NK-92 treated with Interleukin-12 subunit alpha and Interleukin-12 subunit beta, amount 100 ng/mL, for 24 hours (cell line): ENCODE measurements around the gene KANK4.
"Not testable (repeated sequence)": the region's sequence is repeated elsewhere in the genome, so short reads cannot be mapped to it uniquely, and the experiment has no call there.

Source experiments
- DNase-seq: peaks from one replicate; lab custom pipeline; 2025; lab: John Stamatoyannopoulos, UW

The KANK4 gene

GRCh38 chr1:62271134-62271533, 48.1 kb downstream of the KANK4 start:
- DNase-seq: no peak

- no peak for DNase-seq
These were observed 49.3 kb downstream of the KANK4 start for GRCh38 chr1:62269851-62270495.

- DNase-seq: no peak
These were observed 49.8 kb downstream of the KANK4 start for GRCh38 chr1:62269439-62269838.

- no peak for DNase-seq
These were observed 50.9 kb downstream of the KANK4 start for GRCh38 chr1:62268315-62268714.

GRCh38 chr1:62265956-62266935, 53.0 kb downstream of the KANK4 start:
- no peak for DNase-seq

- DNase-seq: no peak
These were observed 55.4 kb downstream of the KANK4 start for GRCh38 chr1:62263814-62264353.

GRCh38 chr1:62263006-62263813, 56.0 kb downstream of the KANK4 start:
- DNase-seq: no peak

- DNase-seq: no peak
These were observed 58.5 kb downstream of the KANK4 start for GRCh38 chr1:62260688-62261087.

GRCh38 chr1:62259551-62259950, 59.7 kb downstream of the KANK4 start:
- no peak for DNase-seq

- no peak for DNase-seq
These were observed 69.0 kb downstream of the KANK4 start for GRCh38 chr1:62250126-62250726.

- no peak for DNase-seq
These were observed 71.7 kb downstream of the KANK4 start for GRCh38 chr1:62247391-62248168.

- no peak for DNase-seq
These were observed 74.0 kb downstream of the KANK4 start for GRCh38 chr1:62245201-62245600.

- DNase-seq: not testable (repeated sequence)
These were observed 74.9 kb downstream of the KANK4 start for GRCh38 chr1:62244380-62244779.

- DNase-seq: no peak
These were observed 77.7 kb downstream of the KANK4 start for GRCh38 chr1:62241371-62242131.

- DNase-seq: no peak
These were observed 78.4 kb downstream of the KANK4 start for GRCh38 chr1:62240651-62241370.

- DNase-seq: not testable (repeated sequence)
These were observed 79.4 kb downstream of the KANK4 start for GRCh38 chr1:62239652-62240403.

- DNase-seq: no peak
These were observed 80.7 kb downstream of the KANK4 start for GRCh38 chr1:62238507-62238906.

GRCh38 chr1:62237950-62238374, 81.3 kb downstream of the KANK4 start:
- no peak for DNase-seq

GRCh38 chr1:62237361-62237760, 81.9 kb downstream of the KANK4 start:
- no peak for DNase-seq
